ENCODE measurements around the gene PCDHGB3.

GRCh38 chr5:141345327-141345726, 24.7 kb upstream of the PCDHGB3 start:
- TF ChIP-seq, protein P1, sequence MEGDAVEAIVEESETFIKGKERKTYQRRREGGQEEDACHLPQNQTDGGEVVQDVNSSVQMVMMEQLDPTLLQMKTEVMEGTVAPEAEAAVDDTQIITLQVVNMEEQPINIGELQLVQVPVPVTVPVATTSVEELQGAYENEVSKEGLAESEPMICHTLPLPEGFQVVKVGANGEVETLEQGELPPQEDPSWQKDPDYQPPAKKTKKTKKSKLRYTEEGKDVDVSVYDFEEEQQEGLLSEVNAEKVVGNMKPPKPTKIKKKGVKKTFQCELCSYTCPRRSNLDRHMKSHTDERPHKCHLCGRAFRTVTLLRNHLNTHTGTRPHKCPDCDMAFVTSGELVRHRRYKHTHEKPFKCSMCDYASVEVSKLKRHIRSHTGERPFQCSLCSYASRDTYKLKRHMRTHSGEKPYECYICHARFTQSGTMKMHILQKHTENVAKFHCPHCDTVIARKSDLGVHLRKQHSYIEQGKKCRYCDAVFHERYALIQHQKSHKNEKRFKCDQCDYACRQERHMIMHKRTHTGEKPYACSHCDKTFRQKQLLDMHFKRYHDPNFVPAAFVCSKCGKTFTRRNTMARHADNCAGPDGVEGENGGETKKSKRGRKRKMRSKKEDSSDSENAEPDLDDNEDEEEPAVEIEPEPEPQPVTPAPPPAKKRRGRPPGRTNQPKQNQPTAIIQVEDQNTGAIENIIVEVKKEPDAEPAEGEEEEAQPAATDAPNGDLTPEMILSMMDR (IDR thresholded peaks at IDR 0.05): no peak
- TF ChIP-seq SIN3A (IDR thresholded peaks at IDR 0.05; ENCODE audit: borderline replicate concordance, insufficient read depth, low read depth, low read length) (no peak), TCF7L2 (IDR thresholded peaks at IDR 0.05; ENCODE audit: low read depth, low read length) (no peak), REST (IDR thresholded peaks at IDR 0.05; ENCODE audit: insufficient read depth in 1 of 2, low read depth in 2 of 2, low read length in 1 of 2) (no peak)
